ENCODE data around the gene NFASC. TPM values are rescaled to one million over a fixed set of nuclear protein-coding genes. Genes with fewer than 3 reads are reported as not detected.

The NFASC gene
- total and polyA plus RNA-seq, 2 donors (not counting 3 experiments of a cell fraction or from before 2014, with no cell fraction given) = not detected

- FAIRE-seq = no peak
- intact Hi-C loops (cut with micrococcal nuclease) = no loop called here
- no peaks in the 10 kb centered on the region for H3K4me1 ChIP-seq (ENCODE audit: control insufficient read depth, extremely low read depth, insufficient read depth, low read length)
- no peaks in the 10 kb centered on the region for H3K9me3 ChIP-seq (replicated peaks; ENCODE audit: control insufficient read depth, insufficient read depth, low read length)
- H3K27ac ChIP-seq (ENCODE audit: insufficient read depth, low read depth, low read length) = no peak overlapping the region
- dilution Hi-C loops (cut with MboI; ENCODE audit: extremely low pct_ligation_motif_present, low sequenced_read_pairs) = no loop called here
- no peak overlapping the region for H3K4me3 ChIP-seq (replicated peaks in 1 of 3; ENCODE audit: insufficient read depth in 1 of 3, low read depth in 1 of 3, low read length in 3 of 3)
- no peak for DNase-seq (ENCODE audit: low read depth, low spot score)
- H3K4me2 ChIP-seq (ENCODE audit: insufficient read depth, low read length) = no peak overlapping the region
- H3K9me1 ChIP-seq (replicated peaks; ENCODE audit: control insufficient read depth, extremely low read depth, insufficient read depth, low read length) = no peaks in the 10 kb centered on the region
- no peaks in the 10 kb centered on the region for H3K36me3 ChIP-seq (ENCODE audit: control insufficient read depth in 2 of 2, extremely low read depth in 1 of 2, insufficient read depth in 2 of 2, low read length in 2 of 2)
- no peaks in the 10 kb centered on the region for H4K20me1 ChIP-seq (replicated peaks; ENCODE audit: control insufficient read depth, extremely low read depth, insufficient read depth, low read length)
- no peaks in the 10 kb centered on the region for H3K79me2 ChIP-seq (ENCODE audit: control insufficient read depth, insufficient read depth, low read length)
- ChIA-PET POLR2A (no interaction called here), CTCF (interaction anchor here (1.4 kb wide), 1 partner anchor 67 kb away, joined by 5 read pairs; no protein-coding TSS in a partner anchor)
- no peak overlapping the region for H2AFZ ChIP-seq (ENCODE audit: low read depth, low read length)
- TF ChIP-seq EZH2 (IDR thresholded peaks at IDR 0.05; ENCODE audit: borderline replicate concordance, low read depth, low read length, severe bottlenecking) (no peak), JUN (IDR thresholded peaks at IDR 0.05; ENCODE audit: borderline replicate concordance, insufficient read depth, insufficient read length, low read depth) (no peak), MAX (IDR thresholded peaks at IDR 0.05; ENCODE audit: insufficient read depth, insufficient read length) (no peak), FOS (IDR thresholded peaks at IDR 0.05; ENCODE audit: borderline replicate concordance, insufficient read depth, low read length) (no peak), POLR2AphosphoS5 (IDR thresholded peaks at IDR 0.05; ENCODE audit: insufficient read depth, low read depth, low read length) (no peak), CTCF (IDR thresholded peaks at IDR 0.05; ENCODE audit: extremely low read depth in 1 of 2, insufficient read depth in 1 of 2, low read depth in 1 of 2, low read length in 2 of 2) (no peak), POLR2A (IDR thresholded peaks at IDR 0.05; ENCODE audit: low read depth, low read length) (no peak), MYC (IDR thresholded peaks at IDR 0.05; ENCODE audit: low read depth, low read length) (no peak), GATA2 (IDR thresholded peaks at IDR 0.05; ENCODE audit: insufficient read depth, insufficient read length, low read depth, low read length) (no peak)
- H3K9ac ChIP-seq (replicated peaks; ENCODE audit: extremely low read depth, insufficient read depth, low read length) = no peak overlapping the region
- H3K27me3 ChIP-seq (ENCODE audit: control insufficient read depth in 2 of 2, insufficient read depth in 2 of 2, low read length in 2 of 2) = no peaks in the 10 kb centered on the region
- no TSS peak for BruUV-seq (replicated peaks)
Measured at GRCh38 chr1:205056188-205056611, 185.5 kb downstream of the NFASC start.
